Caco-2 (cell line): ENCODE data around the gene DOCK3. TPM values are rescaled to one million over a fixed set of nuclear protein-coding genes. Genes with fewer than 3 reads are reported as not detected.

Experiments used
- BruUV-seq: library from RNA; stranded (reverse); fragments of 400-500 nt; replicated peaks from 2 replicates; lab custom pipeline; 2021; lab: Mats Ljungman, UMichigan
- CTCF ChIA-PET: fragments of 300-600 bp; sonication (Branson Sonifier 250); formaldehyde crosslinking; loops from one replicate; lab custom pipeline; 2022; ENCODE audit warnings: antibody characterized with exemption; lab: Charles Lee
- POLR2A ChIA-PET: fragments of 300-600 bp; sonication (Branson Sonifier 250); formaldehyde crosslinking; loops from one replicate; lab custom pipeline; 2022; ENCODE audit warnings: antibody characterized with exemption; lab: Charles Lee
- DNase-seq, 2 experiments: peaks; one replicate each; pipeline versions ENCODE4 v3.0.0 to v3.0.0-alpha.2; 2020 to 2022
- H3K27me3 ChIP-seq: replicated peaks from 2 replicates; pipeline ENCODE4 v1.6.0; 2011; ENCODE audit warnings: low read length; ENCODE audit not compliant: control insufficient read depth, insufficient read depth
- H3K36me3 ChIP-seq: 2 replicates; pipeline ENCODE4 v1.5.1; 2011; ENCODE audit warnings: low read length; ENCODE audit not compliant: control insufficient read depth, insufficient read depth
- H3K4me1 ChIP-seq: fragments of 250-450 bp; sonication (Bioruptor Pico); 2 replicates; pipeline ENCODE4 v1.5.1; 2020; ENCODE audit warnings: mild to moderate bottlenecking
- H3K4me3 ChIP-seq: 2 replicates; pipeline ENCODE4 v1.5.1; 2011; ENCODE audit warnings: low read depth, mild to moderate bottlenecking, control low read depth, low read length
- H3K9me3 ChIP-seq: fragments of 250-450 bp; sonication (Bioruptor Pico); 2 replicates; pipeline ENCODE4 v1.5.1; 2020; ENCODE audit warnings: mild to moderate bottlenecking, moderate library complexity
- H3K27ac Mint-ChIP-seq: one replicate; pipeline ENCODE4 v1.8.0; 2022; ENCODE audit warnings: mixed read lengths; ENCODE audit not compliant: unreplicated experiment
- H3K27me3 Mint-ChIP-seq: one replicate; pipeline ENCODE4 v1.8.0; 2022; ENCODE audit warnings: mixed read lengths; ENCODE audit not compliant: insufficient read depth, unreplicated experiment
- H3K36me3 Mint-ChIP-seq: one replicate; pipeline ENCODE4 v1.8.0; 2022; ENCODE audit warnings: mild to moderate bottlenecking, mixed read lengths; ENCODE audit not compliant: insufficient read depth, unreplicated experiment
- H3K4me1 Mint-ChIP-seq: one replicate; pipeline ENCODE4 v1.8.0; 2022; ENCODE audit warnings: low read depth, mixed read lengths; ENCODE audit not compliant: unreplicated experiment
- H3K4me3 Mint-ChIP-seq: one replicate; pipeline ENCODE4 v1.8.0; 2022; ENCODE audit warnings: mild to moderate bottlenecking, moderate library complexity, mixed read lengths; ENCODE audit not compliant: unreplicated experiment
- H3K9me3 Mint-ChIP-seq: one replicate; pipeline ENCODE4 v1.8.0; 2022; ENCODE audit warnings: mixed read lengths; ENCODE audit not compliant: unreplicated experiment
- intact Hi-C: fragments of 100-400 bp; cut with micrococcal nuclease; formaldehyde crosslinking; loops from one replicate; pipeline ENCODE4 v1.10.0; 2022; ENCODE audit not compliant: unreplicated experiment
- total RNA-seq: library from RNA; stranded (reverse); gene quantifications from 2 replicates; pipeline ENCODE4 v1.2.3, GENCODE V29; 2022
- TF ChIP-seq, protein P1 (sequence below), 2 experiments: fragments of 200-600 bp in 1 of 2; IDR thresholded peaks; 1 replicate in 1 of 2; 2 replicates in 1 of 2; pipeline versions ENCODE4 v1.5.1 to v1.8.0; 2011 to 2022; ENCODE audit warnings: antibody characterized with exemption in 1 of 2, control low read depth in 1 of 2, inconsistent platforms in 1 of 2, low read depth in 1 of 2, low read length in 1 of 2, mild to moderate bottlenecking in 1 of 2, moderate library complexity in 1 of 2; ENCODE audit not compliant: insufficient read depth in 1 of 2, severe bottlenecking in 1 of 2, unreplicated experiment in 1 of 2

DOCK3 gene
- total RNA-seq, 1 experiment from 2014 or later = 0.05 TPM

DNA sequence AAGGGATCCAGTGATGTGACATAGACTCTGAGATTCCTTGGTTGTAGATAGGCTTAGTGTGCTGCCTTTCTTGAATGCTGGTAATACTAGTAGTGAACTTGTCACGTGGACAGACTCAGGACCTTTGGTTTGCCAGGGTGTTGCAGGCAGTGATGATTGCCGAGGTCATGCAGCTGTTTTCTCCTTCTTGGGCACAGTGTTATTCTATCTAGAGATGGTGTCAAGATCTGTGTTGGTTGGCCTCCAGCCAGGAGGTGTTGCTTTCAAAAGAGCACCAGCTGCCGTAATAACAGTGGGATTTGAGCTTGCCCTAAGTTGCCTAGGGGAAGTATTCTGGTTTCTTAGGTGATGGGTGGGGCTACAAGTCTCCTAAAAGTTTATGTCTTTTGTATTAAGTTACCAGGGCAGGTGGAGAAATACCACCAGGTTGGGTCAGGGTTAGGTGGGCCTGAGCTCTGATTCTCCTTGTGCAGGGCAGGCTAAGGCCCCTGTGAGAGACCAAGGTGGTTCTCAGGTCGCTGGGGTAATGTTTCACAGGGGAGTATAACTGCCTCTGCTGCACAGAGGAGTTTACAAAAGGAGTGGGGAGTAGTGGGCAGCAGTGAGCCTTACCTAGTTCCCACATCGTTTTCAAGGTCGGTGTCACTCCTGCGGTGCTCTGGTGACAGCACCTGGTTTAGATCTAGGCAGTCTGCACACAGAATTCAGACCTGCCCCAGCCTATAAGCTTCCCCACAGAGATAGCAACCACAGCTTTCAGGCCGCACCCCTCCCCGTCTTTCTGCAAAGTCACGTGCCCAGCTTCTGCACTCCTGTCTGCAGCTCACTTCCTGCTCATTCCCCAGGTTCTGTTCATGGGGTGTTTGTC, 350.3 kb downstream of the DOCK3 start:
- H3K27ac Mint-ChIP-seq = no peak overlapping the region
- no TSS peak for BruUV-seq
- H3K36me3 Mint-ChIP-seq = no peaks in the 10 kb centered on the region
- no peak overlapping the region for H3K4me3 Mint-ChIP-seq
- CTCF ChIA-PET = interaction anchor here (0.5 kb wide), 1 partner anchor 408 kb away, joined by 3 read pairs; the partner anchor contains the start of gene MAPKAPK3
- no peaks in the 10 kb centered on the region for H3K9me3 ChIP-seq
- POLR2A ChIA-PET = no interaction called here
- H3K4me1 ChIP-seq = no peaks in the 10 kb centered on the region
- no peak for DNase-seq
- no peaks in the 10 kb centered on the region for H3K4me1 Mint-ChIP-seq
- peaks cover 16% of the 10 kb centered on the region for H3K27me3 Mint-ChIP-seq
- TF ChIP-seq, protein P1, sequence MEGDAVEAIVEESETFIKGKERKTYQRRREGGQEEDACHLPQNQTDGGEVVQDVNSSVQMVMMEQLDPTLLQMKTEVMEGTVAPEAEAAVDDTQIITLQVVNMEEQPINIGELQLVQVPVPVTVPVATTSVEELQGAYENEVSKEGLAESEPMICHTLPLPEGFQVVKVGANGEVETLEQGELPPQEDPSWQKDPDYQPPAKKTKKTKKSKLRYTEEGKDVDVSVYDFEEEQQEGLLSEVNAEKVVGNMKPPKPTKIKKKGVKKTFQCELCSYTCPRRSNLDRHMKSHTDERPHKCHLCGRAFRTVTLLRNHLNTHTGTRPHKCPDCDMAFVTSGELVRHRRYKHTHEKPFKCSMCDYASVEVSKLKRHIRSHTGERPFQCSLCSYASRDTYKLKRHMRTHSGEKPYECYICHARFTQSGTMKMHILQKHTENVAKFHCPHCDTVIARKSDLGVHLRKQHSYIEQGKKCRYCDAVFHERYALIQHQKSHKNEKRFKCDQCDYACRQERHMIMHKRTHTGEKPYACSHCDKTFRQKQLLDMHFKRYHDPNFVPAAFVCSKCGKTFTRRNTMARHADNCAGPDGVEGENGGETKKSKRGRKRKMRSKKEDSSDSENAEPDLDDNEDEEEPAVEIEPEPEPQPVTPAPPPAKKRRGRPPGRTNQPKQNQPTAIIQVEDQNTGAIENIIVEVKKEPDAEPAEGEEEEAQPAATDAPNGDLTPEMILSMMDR (IDR thresholded peaks at IDR 0.05; ENCODE audit: insufficient read depth in 1 of 2, low read depth in 1 of 2, low read length in 1 of 2, severe bottlenecking in 1 of 2, unreplicated experiment in 1 of 2) = no peak
- no peaks in the 10 kb centered on the region for H3K27me3 ChIP-seq
- no peaks in the 10 kb centered on the region for H3K36me3 ChIP-seq
- H3K9me3 Mint-ChIP-seq = no peaks in the 10 kb centered on the region
- intact Hi-C loops = no loop called here
- no peak overlapping the region for H3K4me3 ChIP-seq

DNA sequence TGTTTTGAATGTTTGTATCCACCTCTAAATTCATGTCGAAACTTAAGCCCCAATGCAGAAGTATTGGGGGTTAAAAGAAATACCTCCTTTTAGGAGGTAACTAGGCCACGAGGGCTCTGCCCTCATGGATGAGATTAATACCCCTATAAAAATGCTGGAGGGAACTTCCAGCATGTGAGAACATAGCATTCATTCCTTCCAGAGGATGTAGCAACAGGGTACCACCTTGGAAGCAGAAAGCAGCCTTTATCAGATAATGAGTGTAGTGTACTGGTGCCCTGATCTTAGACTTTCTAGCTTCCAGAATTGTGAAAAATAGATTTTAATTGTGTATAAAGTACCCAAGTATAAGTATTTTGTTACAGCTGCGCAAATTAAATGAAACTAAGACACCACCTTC, 356.9 kb downstream of the DOCK3 start:
- intact Hi-C loops = no loop called here

DNA sequence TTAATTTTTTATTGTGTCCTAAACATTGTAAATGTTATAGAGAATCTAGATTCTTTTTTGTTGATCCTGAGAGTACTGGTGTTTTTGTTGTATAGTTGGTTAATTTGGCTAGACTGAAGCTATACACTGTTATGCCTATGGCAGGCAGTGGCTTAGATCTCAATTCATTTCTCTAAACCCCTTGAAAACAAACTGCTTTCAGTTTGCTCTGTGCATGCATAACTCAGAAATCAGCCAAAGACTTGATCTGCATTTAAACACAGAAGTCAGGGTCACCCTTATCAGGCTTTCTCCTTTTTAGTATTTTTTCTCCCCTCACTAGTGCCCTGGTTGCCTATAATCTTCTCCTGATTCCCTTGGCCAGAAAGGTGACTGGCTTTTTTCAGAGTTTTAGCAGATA, 360.9 kb downstream of the DOCK3 start:
- Histone ChIP-seq H3K9me3 (no peaks in the 10 kb centered on the region), H3K27me3 (no peaks in the 10 kb centered on the region), H3K4me3 (no peak overlapping the region), H3K36me3 (no peaks in the 10 kb centered on the region), H3K4me1 (no peaks in the 10 kb centered on the region)
- ChIA-PET CTCF (no interaction called here), POLR2A (no interaction called here)
- TF ChIP-seq, protein P1 (IDR thresholded peaks at IDR 0.05; ENCODE audit: insufficient read depth in 1 of 2, low read depth in 1 of 2, low read length in 1 of 2, severe bottlenecking in 1 of 2, unreplicated experiment in 1 of 2) = no peak
- Mint-ChIP-seq H3K36me3 (no peaks in the 10 kb centered on the region), H3K4me1 (no peaks in the 10 kb centered on the region), H3K4me3 (no peak overlapping the region), H3K27ac (no peak overlapping the region), H3K9me3 (no peaks in the 10 kb centered on the region), H3K27me3 (peaks cover 8% of the 10 kb centered on the region)
- intact Hi-C loops = no loop called here
- no TSS peak for BruUV-seq
- DNase-seq = no peak

More for the DNA sequence above, 356.9 kb downstream of the DOCK3 start:
- Histone ChIP-seq H3K36me3 (no peaks in the 10 kb centered on the region), H3K27me3 (no peaks in the 10 kb centered on the region), H3K4me3 (no peak overlapping the region), H3K4me1 (no peaks in the 10 kb centered on the region), H3K9me3 (no peaks in the 10 kb centered on the region)
- Mint-ChIP-seq H3K4me1 (no peaks in the 10 kb centered on the region), H3K27ac (no peak overlapping the region), H3K4me3 (no peak overlapping the region), H3K36me3 (no peaks in the 10 kb centered on the region), H3K27me3 (peaks cover 13% of the 10 kb centered on the region), H3K9me3 (no peaks in the 10 kb centered on the region)
- TF ChIP-seq, protein P1 (IDR thresholded peaks at IDR 0.05; ENCODE audit: insufficient read depth in 1 of 2, low read depth in 1 of 2, low read length in 1 of 2, severe bottlenecking in 1 of 2, unreplicated experiment in 1 of 2) = no peak
- ChIA-PET CTCF (no interaction called here), POLR2A (no interaction called here)
- no peak for DNase-seq
- BruUV-seq = no TSS peak
